Measurements from ENCODE around the gene EIF1.
"Not testable (repeated sequence)": the region's sequence is repeated elsewhere in the genome, so short reads cannot be mapped to it uniquely, and the experiment has no call there.

Gene EIF1

GRCh38 chr17:41672153-41672552 is 16.5 kb upstream of the EIF1 start:
- H3K27me3 ChIP-seq (ENCODE audit: control insufficient read depth, insufficient read depth, low read length), result peaks cover 12% of the 10 kb centered on the region
- no peak overlapping the region for H3K4me2 ChIP-seq (ENCODE audit: low read length)
- H3K4me1 ChIP-seq (ENCODE audit: control insufficient read depth, insufficient read depth, low read length), result no peaks in the 10 kb centered on the region
- H3K9me3 ChIP-seq (replicated peaks; ENCODE audit: low read length), result no peaks in the 10 kb centered on the region
- H3K36me3 ChIP-seq (ENCODE audit: insufficient read depth, low read length), result no peaks in the 10 kb centered on the region
- H3K9ac ChIP-seq (ENCODE audit: low read depth, low read length), result no peak overlapping the region
- no peak overlapping the region for H3K4me3 ChIP-seq (ENCODE audit: low read length)

- Histone ChIP-seq H3K4me1 (ENCODE audit: control insufficient read depth, insufficient read depth, low read length) (peaks cover 12% of the 10 kb centered on the region), H3K27me3 (ENCODE audit: control insufficient read depth, insufficient read depth, low read length) (peaks cover 12% of the 10 kb centered on the region)
- not testable (repeated sequence) for H3K36me3 ChIP-seq (ENCODE audit: insufficient read depth, low read length); H3K4me3 ChIP-seq (ENCODE audit: low read length); H3K9me3 ChIP-seq (replicated peaks; ENCODE audit: low read length); H3K4me2 ChIP-seq (ENCODE audit: low read length); H3K9ac ChIP-seq (ENCODE audit: low read depth, low read length)
Measured at GRCh38 chr17:41675157-41676057, 13.3 kb upstream of the EIF1 start.

GRCh38 chr17:41676058-41676419 is 12.6 kb upstream of the EIF1 start:
- Histone ChIP-seq H3K27me3 (ENCODE audit: control insufficient read depth, insufficient read depth, low read length) (peaks cover 12% of the 10 kb centered on the region), H3K4me2 (ENCODE audit: low read length) (no peak overlapping the region), H3K36me3 (ENCODE audit: insufficient read depth, low read length) (no peaks in the 10 kb centered on the region), H3K9ac (ENCODE audit: low read depth, low read length) (no peak overlapping the region), H3K4me3 (ENCODE audit: low read length) (no peak overlapping the region), H3K4me1 (ENCODE audit: control insufficient read depth, insufficient read depth, low read length) (peaks cover 12% of the 10 kb centered on the region), H3K9me3 (replicated peaks; ENCODE audit: low read length) (no peaks in the 10 kb centered on the region)

GRCh38 chr17:41678411-41678906 is 10.2 kb upstream of the EIF1 start:
- peak overlapping the region; percentile 55 for H3K4me2 ChIP-seq (ENCODE audit: low read length)
- peaks cover 12% of the 10 kb centered on the region for H3K4me1 ChIP-seq (ENCODE audit: control insufficient read depth, insufficient read depth, low read length)
- no peaks in the 10 kb centered on the region for H3K36me3 ChIP-seq (ENCODE audit: insufficient read depth, low read length)
- no peaks in the 10 kb centered on the region for H3K9me3 ChIP-seq (replicated peaks; ENCODE audit: low read length)
- peak overlapping the region; percentile 3 for H3K4me3 ChIP-seq (ENCODE audit: low read length)
- peaks cover 12% of the 10 kb centered on the region for H3K27me3 ChIP-seq (ENCODE audit: control insufficient read depth, insufficient read depth, low read length)
- peak overlapping the region; percentile 10 for H3K9ac ChIP-seq (ENCODE audit: low read depth, low read length)

- H3K9me3 ChIP-seq (replicated peaks; ENCODE audit: low read length), result no peaks in the 10 kb centered on the region
- peaks cover 17% of the 10 kb centered on the region for H3K27me3 ChIP-seq (ENCODE audit: control insufficient read depth, insufficient read depth, low read length)
- H3K4me1 ChIP-seq (ENCODE audit: control insufficient read depth, insufficient read depth, low read length), result peaks cover 12% of the 10 kb centered on the region
- H3K4me2 ChIP-seq (ENCODE audit: low read length), result peak overlapping the region; percentile 55
- H3K4me3 ChIP-seq (ENCODE audit: low read length), result peak overlapping the region; percentile 3
- H3K36me3 ChIP-seq (ENCODE audit: insufficient read depth, low read length), result no peaks in the 10 kb centered on the region
- H3K9ac ChIP-seq (ENCODE audit: low read depth, low read length), result peak overlapping the region; percentile 10
Measured at GRCh38 chr17:41678907-41679739, 9.6 kb upstream of the EIF1 start.

- Histone ChIP-seq H3K4me2 (ENCODE audit: low read length) (no peak overlapping the region), H3K9me3 (replicated peaks; ENCODE audit: low read length) (no peaks in the 10 kb centered on the region), H3K36me3 (ENCODE audit: insufficient read depth, low read length) (no peaks in the 10 kb centered on the region), H3K9ac (ENCODE audit: low read depth, low read length) (no peak overlapping the region), H3K4me3 (ENCODE audit: low read length) (no peak overlapping the region), H3K4me1 (ENCODE audit: control insufficient read depth, insufficient read depth, low read length) (peaks cover 12% of the 10 kb centered on the region), H3K27me3 (ENCODE audit: control insufficient read depth, insufficient read depth, low read length) (peaks cover 17% of the 10 kb centered on the region)
Measured at GRCh38 chr17:41679740-41680425, 8.8 kb upstream of the EIF1 start.

- H3K4me3 ChIP-seq (ENCODE audit: low read length), result no peak overlapping the region
- peaks cover 12% of the 10 kb centered on the region for H3K4me1 ChIP-seq (ENCODE audit: control insufficient read depth, insufficient read depth, low read length)
Measured at GRCh38 chr17:41680426-41681040, 8.2 kb upstream of the EIF1 start.

GRCh38 chr17:41681776-41682175 is 6.9 kb upstream of the EIF1 start:
- no peaks in the 10 kb centered on the region for H3K9me3 ChIP-seq (replicated peaks; ENCODE audit: low read length)
- no peak overlapping the region for H3K9ac ChIP-seq (ENCODE audit: low read depth, low read length)
- H3K36me3 ChIP-seq (ENCODE audit: insufficient read depth, low read length), result no peaks in the 10 kb centered on the region
- no peak overlapping the region for H3K4me2 ChIP-seq (ENCODE audit: low read length)
- H3K4me3 ChIP-seq (ENCODE audit: low read length), result no peak overlapping the region
- H3K27me3 ChIP-seq (ENCODE audit: control insufficient read depth, insufficient read depth, low read length), result peaks cover 8% of the 10 kb centered on the region
- H3K4me1 ChIP-seq (ENCODE audit: control insufficient read depth, insufficient read depth, low read length), result peaks cover 12% of the 10 kb centered on the region

More at GRCh38 chr17:41680426-41681040, 8.2 kb upstream of the EIF1 start:
- Histone ChIP-seq H3K9ac (ENCODE audit: low read depth, low read length) (no peak overlapping the region), H3K9me3 (replicated peaks; ENCODE audit: low read length) (no peaks in the 10 kb centered on the region), H3K27me3 (ENCODE audit: control insufficient read depth, insufficient read depth, low read length) (peaks cover 13% of the 10 kb centered on the region), H3K4me2 (ENCODE audit: low read length) (no peak overlapping the region), H3K36me3 (ENCODE audit: insufficient read depth, low read length) (no peaks in the 10 kb centered on the region)

GRCh38 chr17:41682631-41683030 is 6.1 kb upstream of the EIF1 start:
- H3K4me2 ChIP-seq (ENCODE audit: low read length), result no peak overlapping the region
- H3K4me1 ChIP-seq (ENCODE audit: control insufficient read depth, insufficient read depth, low read length), result peaks cover 13% of the 10 kb centered on the region
- no peak overlapping the region for H3K9ac ChIP-seq (ENCODE audit: low read depth, low read length)
- no peaks in the 10 kb centered on the region for H3K9me3 ChIP-seq (replicated peaks; ENCODE audit: low read length)
- H3K27me3 ChIP-seq (ENCODE audit: control insufficient read depth, insufficient read depth, low read length), result peaks cover 8% of the 10 kb centered on the region
- H3K4me3 ChIP-seq (ENCODE audit: low read length), result no peak overlapping the region
- no peaks in the 10 kb centered on the region for H3K36me3 ChIP-seq (ENCODE audit: insufficient read depth, low read length)

- Histone ChIP-seq H3K27me3 (ENCODE audit: control insufficient read depth, insufficient read depth, low read length) (peaks cover 8% of the 10 kb centered on the region), H3K4me3 (ENCODE audit: low read length) (no peak overlapping the region), H3K9me3 (replicated peaks; ENCODE audit: low read length) (no peaks in the 10 kb centered on the region), H3K36me3 (ENCODE audit: insufficient read depth, low read length) (no peaks in the 10 kb centered on the region), H3K4me1 (ENCODE audit: control insufficient read depth, insufficient read depth, low read length) (peaks cover 14% of the 10 kb centered on the region), H3K9ac (ENCODE audit: low read depth, low read length) (no peak overlapping the region), H3K4me2 (ENCODE audit: low read length) (no peak overlapping the region)
Measured at GRCh38 chr17:41683441-41684007, 5.2 kb upstream of the EIF1 start.

Measured in skeletal muscle satellite cell (primary cell).